H9 (cell line): ENCODE data around the gene NAPEPLD. TPM values are rescaled to one million over a fixed set of nuclear protein-coding genes. Genes with fewer than 3 reads are reported as not detected.

Source experiments
- DNase-seq: peaks from one replicate; pipeline ENCODE4 v3.0.0-alpha.2; 2017
- H2AFZ ChIP-seq: one replicate; pipeline ENCODE4 v1.6.1; 2013; ENCODE audit warnings: mild to moderate bottlenecking, low read length, control low read depth, moderate library complexity
- H2AK5ac ChIP-seq: 2 replicates; pipeline ENCODE4 v1.6.1; 2013; ENCODE audit warnings: low read length, control low read depth, mixed read lengths; ENCODE audit not compliant: insufficient read length
- H2BK120ac ChIP-seq: one replicate; pipeline ENCODE4 v1.6.1; 2013; ENCODE audit warnings: low read depth, mild to moderate bottlenecking, low read length, control low read depth, inconsistent platforms; ENCODE audit not compliant: poor library complexity, severe bottlenecking
- H2BK12ac ChIP-seq: 2 replicates; pipeline ENCODE4 v1.6.1; 2013; ENCODE audit warnings: low read length, control low read depth, mixed read lengths, low read depth; ENCODE audit not compliant: insufficient read length
- H2BK15ac ChIP-seq: 2 replicates; pipeline ENCODE4 v1.6.1; 2013; ENCODE audit warnings: low read depth, low read length, control low read depth
- H2BK20ac ChIP-seq: one replicate; pipeline ENCODE4 v1.6.1; 2013; ENCODE audit warnings: low read depth, mild to moderate bottlenecking, low read length, control low read depth, inconsistent platforms; ENCODE audit not compliant: poor library complexity, severe bottlenecking
- H2BK5ac ChIP-seq: 2 replicates; pipeline ENCODE4 v1.6.1; 2013; ENCODE audit warnings: low read length, control low read depth, mixed read lengths; ENCODE audit not compliant: insufficient read length
- H3K14ac ChIP-seq: 2 replicates; pipeline ENCODE4 v1.6.1; 2013; ENCODE audit warnings: low read length, control low read depth; ENCODE audit not compliant: insufficient read depth
- H3K18ac ChIP-seq: 2 replicates; pipeline ENCODE4 v1.6.1; 2013; ENCODE audit warnings: low read depth, mild to moderate bottlenecking, mixed read lengths, low read length, control low read depth; ENCODE audit not compliant: insufficient read length
- H3K23ac ChIP-seq: 2 replicates; pipeline ENCODE4 v1.6.1; 2013; ENCODE audit warnings: low read length, control low read depth, mixed read lengths, low read depth; ENCODE audit not compliant: insufficient read length
- H3K23me2 ChIP-seq: 2 replicates; pipeline ENCODE4 v1.6.1; 2013; ENCODE audit warnings: low read depth, mild to moderate bottlenecking, mixed read lengths, low read length, control low read depth; ENCODE audit not compliant: insufficient read length, poor library complexity, severe bottlenecking
- H3K27ac ChIP-seq: 2 replicates; pipeline ENCODE4 v1.5.1; 2013; ENCODE audit warnings: low read length, control low read depth, mixed read lengths, low read depth; ENCODE audit not compliant: insufficient read length
- H3K27me3 ChIP-seq: 2 replicates; pipeline ENCODE4 v1.6.1; 2013; ENCODE audit warnings: low read length, control low read depth, inconsistent platforms; ENCODE audit not compliant: insufficient read depth
- H3K4ac ChIP-seq: 2 replicates; pipeline ENCODE4 v1.6.1; 2013; ENCODE audit warnings: low read depth, mild to moderate bottlenecking, control low read depth, inconsistent platforms, low read length, moderate library complexity
- H3K4me1 ChIP-seq: 2 replicates; pipeline ENCODE4 v1.6.1; 2013; ENCODE audit warnings: low read length, control low read depth, inconsistent platforms; ENCODE audit not compliant: insufficient read depth
- H3K4me2 ChIP-seq: 2 replicates; pipeline ENCODE4 v1.6.1; 2013; ENCODE audit warnings: low read length, control low read depth, mixed read lengths; ENCODE audit not compliant: insufficient read length, insufficient read depth
- H3K56ac ChIP-seq: 2 replicates; pipeline ENCODE4 v1.6.1; 2013; ENCODE audit warnings: low read depth, mild to moderate bottlenecking, mixed read lengths, low read length, control low read depth; ENCODE audit not compliant: insufficient read length
- H3K79me1 ChIP-seq: 2 replicates; pipeline ENCODE4 v1.6.1; 2013; ENCODE audit warnings: low read depth, mild to moderate bottlenecking, moderate library complexity, low read length, control low read depth, inconsistent platforms; ENCODE audit not compliant: insufficient read depth, poor library complexity, severe bottlenecking
- H3K79me2 ChIP-seq: 2 replicates; pipeline ENCODE4 v1.6.1; 2013; ENCODE audit warnings: low read length, control low read depth, inconsistent platforms; ENCODE audit not compliant: insufficient read depth
- H3K9ac ChIP-seq: 2 replicates; pipeline ENCODE4 v1.6.1; 2013; ENCODE audit warnings: low read length, control low read depth, mixed read lengths; ENCODE audit not compliant: insufficient read length; ENCODE audit errors: extremely low read depth
- H3K9me3 ChIP-seq: one replicate; pipeline ENCODE4 v1.6.1; 2013; ENCODE audit warnings: low read depth, low read length, inconsistent platforms; ENCODE audit not compliant: control insufficient read depth
- H3T11ph ChIP-seq: one replicate; pipeline ENCODE4 v1.6.1; 2013; ENCODE audit warnings: mild to moderate bottlenecking, low read length, control low read depth, inconsistent platforms
- H4K20me1 ChIP-seq: one replicate; pipeline ENCODE4 v1.6.1; 2013; ENCODE audit not compliant: control insufficient read depth, insufficient read length, insufficient read depth
- H4K5ac ChIP-seq: 2 replicates; pipeline ENCODE4 v1.6.1; 2013; ENCODE audit warnings: low read depth, mild to moderate bottlenecking, mixed read lengths, low read length, control low read depth; ENCODE audit not compliant: insufficient read length
- H4K8ac ChIP-seq: replicated peaks from 2 replicates; pipeline ENCODE4 v1.6.1; 2013; ENCODE audit warnings: low read length, control low read depth, mixed read lengths, low read depth; ENCODE audit not compliant: insufficient read length
- H4K91ac ChIP-seq: 2 replicates; pipeline ENCODE4 v1.6.1; 2013; ENCODE audit warnings: low read depth, mild to moderate bottlenecking, moderate library complexity, mixed read lengths, low read length, control low read depth; ENCODE audit not compliant: insufficient read length
- H3K27ac Mint-ChIP-seq, 3 experiments: 2 replicates in 2 of 3; 3 replicates in 1 of 3; pipeline ENCODE4 v1.8.0; 2020 to 2021; ENCODE audit warnings: mixed read lengths in 3 of 3, mild to moderate bottlenecking in 1 of 3, moderate library complexity in 1 of 3
- H3K27me3 Mint-ChIP-seq: 2 replicates; pipeline ENCODE4 v1.8.0; 2021; ENCODE audit warnings: low read depth, mild to moderate bottlenecking, moderate library complexity, mixed read lengths
- H3K36me3 Mint-ChIP-seq, 3 experiments: 2 replicates in 2 of 3; 3 replicates in 1 of 3; pipeline ENCODE4 v1.8.0; 2020 to 2021; ENCODE audit warnings: low read depth in 3 of 3, mixed read lengths in 3 of 3; ENCODE audit not compliant: insufficient read depth in 1 of 3
- H3K4me1 Mint-ChIP-seq, 2 experiments: 2 replicates each; pipeline ENCODE4 v1.8.0; 2020; ENCODE audit warnings: mixed read lengths in 2 of 2
- H3K4me3 Mint-ChIP-seq, 2 experiments: 2 replicates in 1 of 2; 3 replicates in 1 of 2; pipeline ENCODE4 v1.8.0; 2020 to 2021; ENCODE audit warnings: mild to moderate bottlenecking in 2 of 2, mixed read lengths in 2 of 2, moderate library complexity in 1 of 2
- H3K9me3 Mint-ChIP-seq, 2 experiments: 2 replicates in 1 of 2; 3 replicates in 1 of 2; pipeline ENCODE4 v1.8.0; 2020; ENCODE audit warnings: mild to moderate bottlenecking in 2 of 2, mixed read lengths in 2 of 2, moderate library complexity in 1 of 2
- WGBS: extraction: QIAGEN DNeasy Blood & Tissue Kit; methylation state at CpG from one replicate; pipeline ENCODE4 v1.1.7; 2013; ENCODE audit warnings: missing lambda C conversion rate, low lambda C conversion rate, mixed read lengths; ENCODE audit not compliant: insufficient read length; ENCODE audit errors: extremely low coverage; 5-methylcytosine and 5-hydroxymethylcytosine counted together
- total RNA-seq: library from RNA; stranded (reverse); gene quantifications from 2 replicates; pipeline ENCODE4 v1.2.1, GENCODE V29; 2021
- TF ChIP-seq, protein P1 (sequence below): fragments of 200-600 bp; sonication (generic); conservative IDR thresholded peaks from 3 replicates; pipeline ENCODE4 v1.8.0; 2021; ENCODE audit warnings: antibody characterized with exemption, mild to moderate bottlenecking

Gene NAPEPLD
- total RNA-seq, 1 experiment from 2014 or later = 9.3 TPM

DNA sequence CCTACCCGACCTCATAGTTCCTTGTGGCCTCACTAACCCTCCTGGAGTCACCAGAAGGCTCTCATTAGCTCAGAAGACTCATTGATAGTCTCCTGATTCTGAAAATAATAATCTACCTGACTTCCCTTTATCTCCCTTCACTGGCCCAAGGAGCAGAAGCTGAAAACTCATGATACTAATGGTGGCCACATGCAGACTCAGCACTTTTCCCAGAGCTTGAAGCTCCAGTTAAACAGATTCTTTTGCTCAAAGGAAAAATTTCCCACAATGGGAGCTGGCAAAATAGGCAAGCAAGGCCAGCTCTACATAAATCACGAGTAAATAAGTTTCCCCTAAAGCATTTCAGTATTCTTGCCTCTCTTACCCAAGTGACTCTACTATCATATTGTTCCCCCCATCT is 8.2 kb downstream of the NAPEPLD start:
- Histone ChIP-seq H2AK5ac (no peak overlapping the region), H3K4ac (no peak overlapping the region), H3K79me1 (no peaks in the 10 kb centered on the region), H2BK12ac (no peak overlapping the region), H3K23me2 (no peaks in the 10 kb centered on the region), H3K9ac (no peak overlapping the region), H4K5ac (no peak overlapping the region), H3K79me2 (peaks cover 6% of the 10 kb centered on the region; the same call in 1 of the 2 replicates), H2BK20ac (no peak overlapping the region), H4K91ac (no peak overlapping the region), H3K18ac (no peak overlapping the region), H2BK15ac (no peak overlapping the region), H3K4me1 (no peaks in the 10 kb centered on the region; the same call in 1 of the 2 replicates), H3K9me3 (no peaks in the 10 kb centered on the region), H3K56ac (no peak overlapping the region), H4K20me1 (no peaks in the 10 kb centered on the region), H2AFZ (no peak overlapping the region), H3K27me3 (no peaks in the 10 kb centered on the region), H3K14ac (no peak overlapping the region), H2BK5ac (no peak overlapping the region), H3T11ph (no peak overlapping the region), H3K4me2 (no peak overlapping the region), H2BK120ac (no peak overlapping the region), H4K8ac (no peak overlapping the region), H3K27ac (no peak overlapping the region), H3K23ac (no peak overlapping the region)
- H3K4me3 Mint-ChIP-seq = no peak overlapping the region
- H3K4me1 Mint-ChIP-seq = peaks cover 13 to 14% of the 10 kb centered on the region in 2 experiments
- no CpG with 5 or more reads among the region's 2 CpGs for WGBS
- H3K27me3 Mint-ChIP-seq = no peaks in the 10 kb centered on the region
- H3K36me3 Mint-ChIP-seq = peaks cover 6 to 9% (median 7%) of the 10 kb centered on the region in 3 experiments; a peak in 6 of 7 replicates
- DNase-seq = no peak
- H3K9me3 Mint-ChIP-seq = no peaks in the 10 kb centered on the region
- no peak overlapping the region for H3K27ac Mint-ChIP-seq
- TF ChIP-seq, protein P1, sequence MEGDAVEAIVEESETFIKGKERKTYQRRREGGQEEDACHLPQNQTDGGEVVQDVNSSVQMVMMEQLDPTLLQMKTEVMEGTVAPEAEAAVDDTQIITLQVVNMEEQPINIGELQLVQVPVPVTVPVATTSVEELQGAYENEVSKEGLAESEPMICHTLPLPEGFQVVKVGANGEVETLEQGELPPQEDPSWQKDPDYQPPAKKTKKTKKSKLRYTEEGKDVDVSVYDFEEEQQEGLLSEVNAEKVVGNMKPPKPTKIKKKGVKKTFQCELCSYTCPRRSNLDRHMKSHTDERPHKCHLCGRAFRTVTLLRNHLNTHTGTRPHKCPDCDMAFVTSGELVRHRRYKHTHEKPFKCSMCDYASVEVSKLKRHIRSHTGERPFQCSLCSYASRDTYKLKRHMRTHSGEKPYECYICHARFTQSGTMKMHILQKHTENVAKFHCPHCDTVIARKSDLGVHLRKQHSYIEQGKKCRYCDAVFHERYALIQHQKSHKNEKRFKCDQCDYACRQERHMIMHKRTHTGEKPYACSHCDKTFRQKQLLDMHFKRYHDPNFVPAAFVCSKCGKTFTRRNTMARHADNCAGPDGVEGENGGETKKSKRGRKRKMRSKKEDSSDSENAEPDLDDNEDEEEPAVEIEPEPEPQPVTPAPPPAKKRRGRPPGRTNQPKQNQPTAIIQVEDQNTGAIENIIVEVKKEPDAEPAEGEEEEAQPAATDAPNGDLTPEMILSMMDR = no peak
